GM12892 (cell line): Measurements from ENCODE around the gene CCDC86.

Experiments
- DNase-seq: peaks from one replicate; pipeline ENCODE4 v3.0.0; 2011; ENCODE audit not compliant: insufficient read length
- FAIRE-seq: peaks from 2 replicates; lab custom pipeline; 2011; peaks lifted over from hg19 to GRCh38; lab: Jason Lieb, UNC
- POLR2A ChIP-seq: IDR thresholded peaks from 2 replicates; pipeline ENCODE4 v1.6.1; 2011; ENCODE audit warnings: low read depth, low read length, control low read depth
- POLR2AphosphoS5 ChIP-seq: IDR thresholded peaks from 2 replicates; pipeline ENCODE4 v1.6.1; 2011; ENCODE audit warnings: low read depth, low read length, control low read depth
- TAF1 ChIP-seq: IDR thresholded peaks from 2 replicates; pipeline ENCODE4 v1.6.1; 2011; ENCODE audit warnings: low read depth, mild to moderate bottlenecking, control low read depth, low read length, borderline replicate concordance

The CCDC86 gene

GRCh38 chr11:60873533-60873932 lies 31.6 kb downstream of the CCDC86 start:
- TF ChIP-seq TAF1 (no peak), POLR2A (no peak), POLR2AphosphoS5 (no peak)
- DNase-seq (no peak), FAIRE-seq (no peak)

- DNase-seq (no peak), FAIRE-seq (no peak)
- TF ChIP-seq POLR2A, result no peak
- TF ChIP-seq TAF1, result no peak
- TF ChIP-seq POLR2AphosphoS5, result no peak
Measured at GRCh38 chr11:60874421-60875365, 32.8 kb downstream of the CCDC86 start.

- DNase-seq, result no peak
- TF ChIP-seq POLR2A, result no peak
- TF ChIP-seq POLR2AphosphoS5, result no peak
- TF ChIP-seq TAF1, result no peak
- no peak for FAIRE-seq
Measured at GRCh38 chr11:60875366-60876167, 33.7 kb downstream of the CCDC86 start.

GRCh38 chr11:60876168-60876485 lies 34.2 kb downstream of the CCDC86 start:
- TF ChIP-seq TAF1 (no peak), POLR2AphosphoS5 (no peak), POLR2A (no peak)
- FAIRE-seq (no peak), DNase-seq (no peak)

- TF ChIP-seq POLR2A, result no peak
- TF ChIP-seq POLR2AphosphoS5, result no peak
- FAIRE-seq, result no peak
- DNase-seq, result no peak
Measured at GRCh38 chr11:60878245-60879101, 36.6 kb downstream of the CCDC86 start.

- DNase-seq (no peak), FAIRE-seq (no peak)
- no peak for TF ChIP-seq POLR2AphosphoS5
- TF ChIP-seq POLR2A, result no peak
- no peak for TF ChIP-seq TAF1
Measured at GRCh38 chr11:60879104-60879503, 37.2 kb downstream of the CCDC86 start.

- no peak for DNase-seq
- FAIRE-seq, result no peak
- TF ChIP-seq POLR2AphosphoS5, result no peak
- no peak for TF ChIP-seq POLR2A
- no peak for TF ChIP-seq TAF1
Measured at GRCh38 chr11:60879971-60880588, 38.2 kb downstream of the CCDC86 start.

GRCh38 chr11:60880643-60881282 lies 38.9 kb downstream of the CCDC86 start:
- DNase-seq (no peak), FAIRE-seq (no peak)
- TF ChIP-seq POLR2AphosphoS5 (no peak), TAF1 (no peak)

- FAIRE-seq (no peak), DNase-seq (no peak)
- TF ChIP-seq POLR2AphosphoS5 (0 out of 2 replicates have a peak, but pooled peaks have one; percentile 15), POLR2A (0 out of 2 replicates have a peak, but pooled peaks have one; percentile 33), TAF1 (no peak)
Measured at GRCh38 chr11:60887556-60887955, 45.6 kb downstream of the CCDC86 start.

- DNase-seq (no peak), FAIRE-seq (no peak)
- no peak for TF ChIP-seq TAF1
- peak; percentile 76 for TF ChIP-seq POLR2A
- peak; percentile 94 for TF ChIP-seq POLR2AphosphoS5
Measured at GRCh38 chr11:60889869-60890311, 48.0 kb downstream of the CCDC86 start.
